PC-3 (cell line): Measurements from ENCODE around the gene MRPS34. TPM values are rescaled to one million over a fixed set of nuclear protein-coding genes. Genes with fewer than 3 reads are reported as not detected.

ENCODE experiments used
- ATAC-seq: fragments of 200-7000 bp; cut with Tn5 transposase; 2 replicates; pipeline ENCODE4 v1.9.1; 2020; ENCODE audit warnings: mild to moderate bottlenecking, moderate library complexity
- BruUV-seq: library from RNA; stranded (reverse); fragments of 400-500 nt; replicated peaks from 2 replicates; lab custom pipeline; 2021; lab: Mats Ljungman, UMichigan
- CTCF ChIA-PET: fragments of 300-600 bp; sonication (Branson Sonifier 250); formaldehyde crosslinking; loops from one replicate; lab custom pipeline; 2022; ENCODE audit warnings: antibody characterized with exemption; lab: Charles Lee
- POLR2A ChIA-PET: fragments of 300-600 bp; sonication (Branson Sonifier 250); formaldehyde crosslinking; loops from one replicate; lab custom pipeline; 2022; ENCODE audit warnings: antibody characterized with exemption; ENCODE audit not compliant: unreplicated experiment; lab: Charles Lee
- DNase-seq: peaks from one replicate; pipeline ENCODE4 v3.0.0-alpha.2; 2015
- H2AFZ ChIP-seq: fragments of 300-600 bp; sonication (generic); 2 replicates; pipeline ENCODE4 v1.6.0; 2016; ENCODE audit warnings: antibody characterized with exemption, low read length
- H3F3A ChIP-seq: fragments of 300-600 bp; sonication (generic); one replicate; pipeline ENCODE4 v1.6.0; 2017; ENCODE audit warnings: antibody characterized with exemption, low read length, control low read depth, mild to moderate bottlenecking; ENCODE audit not compliant: unreplicated experiment
- H3K27ac ChIP-seq: fragments of 300-600 bp; sonication (generic); 2 replicates; pipeline ENCODE4 v1.5.1; 2016; ENCODE audit warnings: mild to moderate bottlenecking, low read length
- H3K27me3 ChIP-seq: fragments of 300-600 bp; sonication (generic); 2 replicates; pipeline ENCODE4 v1.6.1; 2016; ENCODE audit warnings: low read length, mixed read lengths
- H3K36me3 ChIP-seq: fragments of 300-600 bp; sonication (generic); 2 replicates; pipeline ENCODE4 v1.6.1; 2016; ENCODE audit warnings: low read depth, mixed run types, low read length, mixed read lengths
- H3K4me1 ChIP-seq: fragments of 300-600 bp; sonication (generic); 2 replicates; pipeline ENCODE4 v1.5.1; 2016; ENCODE audit warnings: low read length; ENCODE audit not compliant: insufficient read depth
- H3K4me2 ChIP-seq: fragments of 300-600 bp; sonication (generic); 2 replicates; pipeline ENCODE4 v1.6.0; 2016; ENCODE audit warnings: low read length
- H3K4me3 ChIP-seq: fragments of 300-600 bp; sonication (generic); 2 replicates; pipeline ENCODE4 v1.5.1; 2016; ENCODE audit warnings: mild to moderate bottlenecking, low read length, mixed read lengths
- H3K79me2 ChIP-seq: fragments of 300-600 bp; sonication (generic); 2 replicates; pipeline ENCODE4 v1.6.1; 2017; ENCODE audit warnings: low read length, mixed read lengths
- H3K9ac ChIP-seq: fragments of 300-600 bp; sonication (generic); 2 replicates; pipeline ENCODE4 v1.6.0; 2016; ENCODE audit warnings: mild to moderate bottlenecking, low read length
- H3K9me2 ChIP-seq: fragments of 300-600 bp; sonication (generic); replicated peaks from 2 replicates; pipeline ENCODE4 v1.6.1; 2016; ENCODE audit warnings: mixed run types, low read length, mixed read lengths
- H3K9me3 ChIP-seq: fragments of 300-600 bp; sonication (generic); 2 replicates; pipeline ENCODE4 v1.6.1; 2016; ENCODE audit warnings: low read length, mixed read lengths
- H4K20me1 ChIP-seq: fragments of 300-600 bp; sonication (generic); 2 replicates; pipeline ENCODE4 v1.6.1; 2016; ENCODE audit warnings: low read length, mixed read lengths
- EZH2 ChIP-seq: fragments of 300-600 bp; sonication (generic); IDR thresholded peaks from one replicate; pipeline ENCODE4 v1.6.1; 2017; ENCODE audit warnings: antibody characterized with exemption, mild to moderate bottlenecking, low read length; ENCODE audit not compliant: unreplicated experiment
- EZH2phosphoT487 ChIP-seq: fragments of 300-600 bp; sonication (generic); IDR thresholded peaks from 2 replicates; pipeline ENCODE4 v1.6.1; 2018; ENCODE audit warnings: mild to moderate bottlenecking, antibody characterized with exemption, low read length, borderline replicate concordance
- intact Hi-C: fragments of 100-400 bp; cut with micrococcal nuclease; formaldehyde crosslinking; loops from 2 replicates; pipeline ENCODE4 v1.9.0; 2023
- total RNA-seq: library from RNA; depleted of rRNA; stranded (reverse); fragments of >200 nt; gene quantifications from 2 replicates; pipeline ENCODE4 v1.2.3, GENCODE V29; 2014
- TF ChIP-seq, protein P1 (sequence below): fragments of 300-600 bp; sonication (generic); conservative IDR thresholded peaks from 2 replicates; pipeline ENCODE4 v1.5.1; 2017; ENCODE audit warnings: antibody characterized with exemption, low read depth, mild to moderate bottlenecking, low read length

MRPS34 gene
- total RNA-seq, 1 experiment from 2014 or later: 248 TPM

DNA sequence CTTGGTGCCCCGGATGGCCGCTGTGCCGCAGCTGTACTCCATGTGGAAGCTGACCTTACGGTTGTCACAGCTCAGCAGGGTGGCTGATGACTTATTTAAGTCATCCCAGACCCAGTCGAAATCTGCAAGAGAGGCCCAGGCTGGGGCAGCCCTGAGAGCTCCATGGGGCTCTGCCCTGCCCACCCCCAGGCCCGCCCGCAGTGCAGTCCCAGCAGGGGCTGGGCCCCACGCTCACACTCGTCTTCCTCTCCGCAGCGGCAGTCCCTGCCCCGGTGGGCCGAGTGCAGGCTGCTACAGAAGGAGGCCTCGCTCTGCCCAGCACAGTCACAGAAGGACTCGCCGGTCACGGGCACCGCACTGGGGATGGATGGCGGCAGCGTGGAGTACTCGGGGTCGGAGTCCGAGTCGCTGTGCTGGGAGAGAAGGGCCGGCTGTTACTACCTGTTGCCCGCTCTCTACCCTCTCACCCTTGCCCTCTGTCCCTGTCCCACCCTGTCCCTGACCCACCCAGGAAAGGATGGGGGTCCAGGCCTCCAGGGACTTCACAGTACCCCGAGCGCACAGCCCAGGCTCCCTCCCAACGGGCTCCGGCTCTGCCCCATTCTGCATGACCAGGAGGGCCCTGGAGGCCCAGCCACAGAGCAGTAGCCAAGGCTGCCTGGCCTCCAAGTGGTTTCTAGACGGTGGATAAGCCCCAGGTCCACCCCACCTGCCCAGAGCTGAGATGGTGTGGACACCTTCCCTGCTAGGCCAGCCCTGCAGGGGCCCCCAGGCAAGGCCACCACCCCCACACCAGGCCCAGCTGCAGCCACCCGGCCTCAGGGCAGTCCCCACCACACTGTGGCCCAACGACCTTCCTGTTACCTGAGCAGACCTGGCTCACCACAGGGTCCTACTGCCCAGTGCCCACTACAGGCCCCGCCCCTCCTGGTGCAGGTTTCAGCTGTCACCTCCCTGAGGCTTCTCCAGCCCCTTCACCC, 5.6 kb upstream of the MRPS34 start:
- Histone ChIP-seq H3K4me1 (peaks cover 18% of the 10 kb centered on the region; the same call in 1 of the 2 replicates), H3K4me2 (no peak overlapping the region), H3K27me3 (no peaks in the 10 kb centered on the region), H3K9me3 (no peaks in the 10 kb centered on the region), H3K36me3 (no peaks in the 10 kb centered on the region), H2AFZ (no peak overlapping the region), H3K9me2 (no peaks in the 10 kb centered on the region), H3K4me3 (no peak overlapping the region), H3F3A (no peaks in the 10 kb centered on the region), H4K20me1 (peaks cover 3% of the 10 kb centered on the region; the same call in 1 of the 2 replicates), H3K27ac (no peak overlapping the region), H3K9ac (no peak overlapping the region), H3K79me2 (peaks cover 38% of the 10 kb centered on the region)
- no TSS peak for BruUV-seq
- POLR2A ChIA-PET: no interaction called here
- CTCF ChIA-PET: no interaction called here
- intact Hi-C loops: no loop called here
- ATAC-seq: no peak
- no peak for DNase-seq
- TF ChIP-seq, protein P1, sequence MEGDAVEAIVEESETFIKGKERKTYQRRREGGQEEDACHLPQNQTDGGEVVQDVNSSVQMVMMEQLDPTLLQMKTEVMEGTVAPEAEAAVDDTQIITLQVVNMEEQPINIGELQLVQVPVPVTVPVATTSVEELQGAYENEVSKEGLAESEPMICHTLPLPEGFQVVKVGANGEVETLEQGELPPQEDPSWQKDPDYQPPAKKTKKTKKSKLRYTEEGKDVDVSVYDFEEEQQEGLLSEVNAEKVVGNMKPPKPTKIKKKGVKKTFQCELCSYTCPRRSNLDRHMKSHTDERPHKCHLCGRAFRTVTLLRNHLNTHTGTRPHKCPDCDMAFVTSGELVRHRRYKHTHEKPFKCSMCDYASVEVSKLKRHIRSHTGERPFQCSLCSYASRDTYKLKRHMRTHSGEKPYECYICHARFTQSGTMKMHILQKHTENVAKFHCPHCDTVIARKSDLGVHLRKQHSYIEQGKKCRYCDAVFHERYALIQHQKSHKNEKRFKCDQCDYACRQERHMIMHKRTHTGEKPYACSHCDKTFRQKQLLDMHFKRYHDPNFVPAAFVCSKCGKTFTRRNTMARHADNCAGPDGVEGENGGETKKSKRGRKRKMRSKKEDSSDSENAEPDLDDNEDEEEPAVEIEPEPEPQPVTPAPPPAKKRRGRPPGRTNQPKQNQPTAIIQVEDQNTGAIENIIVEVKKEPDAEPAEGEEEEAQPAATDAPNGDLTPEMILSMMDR: no peak
- TF ChIP-seq EZH2phosphoT487: no peak

GRCh38 chr16:1777375-1778199, 4.7 kb upstream of the MRPS34 start:
- peaks cover 3% of the 10 kb centered on the region; the same call in 1 of the 2 replicates for H4K20me1 ChIP-seq
- H3K27me3 ChIP-seq: no peaks in the 10 kb centered on the region
- H2AFZ ChIP-seq: no peak overlapping the region
- POLR2A ChIA-PET: no interaction called here
- H3K4me3 ChIP-seq: no peak overlapping the region
- no peaks in the 10 kb centered on the region for H3K9me3 ChIP-seq
- CTCF ChIA-PET: no interaction called here
- no peaks in the 10 kb centered on the region for H3K36me3 ChIP-seq
- H3K9me2 ChIP-seq: no peaks in the 10 kb centered on the region
- no peak overlapping the region for H3K27ac ChIP-seq
- H3K79me2 ChIP-seq: peaks cover 36% of the 10 kb centered on the region
- H3K4me1 ChIP-seq: peaks cover 18% of the 10 kb centered on the region; the same call in 1 of the 2 replicates
- ATAC-seq: no peak
- H3F3A ChIP-seq: no peaks in the 10 kb centered on the region
- no peak overlapping the region for H3K4me2 ChIP-seq
- no peak overlapping the region for H3K9ac ChIP-seq
- no peak for DNase-seq
- intact Hi-C loops: no loop called here
- no TSS peak for BruUV-seq
- TF ChIP-seq, protein P1: no peak
- TF ChIP-seq EZH2phosphoT487 (no peak), EZH2 (no peak)
